ENCODE measurements around the gene SNAPC2. TPM values are rescaled to one million over a fixed set of nuclear protein-coding genes. Genes with fewer than 3 reads are reported as not detected.

Gene SNAPC2
- total RNA-seq, 1 donor from 2014 or later: 15.2 TPM

DNA sequence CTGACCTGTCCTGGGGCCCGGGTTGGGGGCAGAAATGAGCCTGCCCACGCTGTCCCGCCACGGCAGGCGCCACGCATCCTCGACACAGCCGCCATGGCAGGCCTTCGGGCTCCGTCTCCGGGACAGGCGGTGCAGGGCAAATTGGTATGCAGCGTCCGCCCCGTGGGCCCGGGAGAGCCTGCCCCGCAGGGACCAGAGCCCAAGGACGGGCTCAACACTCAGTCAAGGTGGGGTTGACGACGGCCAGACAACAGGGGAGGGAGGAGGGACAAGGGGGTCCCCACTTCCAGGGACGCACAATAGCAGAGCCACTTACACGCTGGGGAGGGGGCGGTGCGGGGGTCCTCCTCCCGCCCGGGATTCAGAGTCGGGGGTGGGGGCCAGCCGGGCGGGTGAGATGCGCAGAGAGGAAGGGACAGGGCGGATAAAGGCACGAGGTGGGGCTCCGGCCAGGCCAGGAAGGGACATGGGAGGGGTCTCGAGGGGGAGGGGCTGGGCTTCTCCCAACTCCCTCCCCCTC, 4.6 kb downstream of the SNAPC2 start:
- no peaks in the 10 kb centered on the region for H3K27me3 ChIP-seq (ENCODE audit: insufficient read depth, low read length)
- H3K4me3 ChIP-seq (ENCODE audit: insufficient read depth, low read depth, low read length): peak overlapping the region; percentile 33
- no peak for DNase-seq (ENCODE audit: low read depth)
- Mint-ChIP-seq H3K4me3 (ENCODE audit: unreplicated experiment) (peak overlapping the region; percentile 66), H3K27me3 (ENCODE audit: low read depth, unreplicated experiment) (no peaks in the 10 kb centered on the region), H3K9me3 (ENCODE audit: unreplicated experiment) (no peaks in the 10 kb centered on the region), H3K27ac (ENCODE audit: unreplicated experiment) (no peak overlapping the region), H3K36me3 (ENCODE audit: low read depth, unreplicated experiment) (peaks cover 7% of the 10 kb centered on the region), H3K4me1 (ENCODE audit: low read depth, unreplicated experiment) (peaks cover 18% of the 10 kb centered on the region)
- H3K4me2 ChIP-seq (ENCODE audit: low read length): peak overlapping the region; percentile 79
- peaks cover 21% of the 10 kb centered on the region for H4K20me1 ChIP-seq (ENCODE audit: insufficient read depth, low read length)
- no peak overlapping the region for H3K9ac ChIP-seq (ENCODE audit: low read length)
- no peak overlapping the region for H2AFZ ChIP-seq (ENCODE audit: low read depth, low read length)
- H3K36me3 ChIP-seq (ENCODE audit: insufficient read depth, low read length): peaks cover 3% of the 10 kb centered on the region
- H3K27ac ChIP-seq (ENCODE audit: low read depth, low read length): no peak overlapping the region
- peaks cover 41% of the 10 kb centered on the region for H3K4me1 ChIP-seq (ENCODE audit: insufficient read depth, low read length)
- no peaks in the 10 kb centered on the region for H3K9me3 ChIP-seq (ENCODE audit: insufficient read depth, low read depth, low read length)
- H3K79me2 ChIP-seq (ENCODE audit: insufficient read depth, low read length): peaks cover 6% of the 10 kb centered on the region
- no peak for FAIRE-seq
- TF ChIP-seq EZH2 (IDR thresholded peaks at IDR 0.05; ENCODE audit: insufficient read depth, low read length): no peak
- TF ChIP-seq, protein P1, sequence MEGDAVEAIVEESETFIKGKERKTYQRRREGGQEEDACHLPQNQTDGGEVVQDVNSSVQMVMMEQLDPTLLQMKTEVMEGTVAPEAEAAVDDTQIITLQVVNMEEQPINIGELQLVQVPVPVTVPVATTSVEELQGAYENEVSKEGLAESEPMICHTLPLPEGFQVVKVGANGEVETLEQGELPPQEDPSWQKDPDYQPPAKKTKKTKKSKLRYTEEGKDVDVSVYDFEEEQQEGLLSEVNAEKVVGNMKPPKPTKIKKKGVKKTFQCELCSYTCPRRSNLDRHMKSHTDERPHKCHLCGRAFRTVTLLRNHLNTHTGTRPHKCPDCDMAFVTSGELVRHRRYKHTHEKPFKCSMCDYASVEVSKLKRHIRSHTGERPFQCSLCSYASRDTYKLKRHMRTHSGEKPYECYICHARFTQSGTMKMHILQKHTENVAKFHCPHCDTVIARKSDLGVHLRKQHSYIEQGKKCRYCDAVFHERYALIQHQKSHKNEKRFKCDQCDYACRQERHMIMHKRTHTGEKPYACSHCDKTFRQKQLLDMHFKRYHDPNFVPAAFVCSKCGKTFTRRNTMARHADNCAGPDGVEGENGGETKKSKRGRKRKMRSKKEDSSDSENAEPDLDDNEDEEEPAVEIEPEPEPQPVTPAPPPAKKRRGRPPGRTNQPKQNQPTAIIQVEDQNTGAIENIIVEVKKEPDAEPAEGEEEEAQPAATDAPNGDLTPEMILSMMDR (IDR thresholded peaks at IDR 0.05; ENCODE audit: insufficient read depth, low read depth, low read length): no peak

DNA sequence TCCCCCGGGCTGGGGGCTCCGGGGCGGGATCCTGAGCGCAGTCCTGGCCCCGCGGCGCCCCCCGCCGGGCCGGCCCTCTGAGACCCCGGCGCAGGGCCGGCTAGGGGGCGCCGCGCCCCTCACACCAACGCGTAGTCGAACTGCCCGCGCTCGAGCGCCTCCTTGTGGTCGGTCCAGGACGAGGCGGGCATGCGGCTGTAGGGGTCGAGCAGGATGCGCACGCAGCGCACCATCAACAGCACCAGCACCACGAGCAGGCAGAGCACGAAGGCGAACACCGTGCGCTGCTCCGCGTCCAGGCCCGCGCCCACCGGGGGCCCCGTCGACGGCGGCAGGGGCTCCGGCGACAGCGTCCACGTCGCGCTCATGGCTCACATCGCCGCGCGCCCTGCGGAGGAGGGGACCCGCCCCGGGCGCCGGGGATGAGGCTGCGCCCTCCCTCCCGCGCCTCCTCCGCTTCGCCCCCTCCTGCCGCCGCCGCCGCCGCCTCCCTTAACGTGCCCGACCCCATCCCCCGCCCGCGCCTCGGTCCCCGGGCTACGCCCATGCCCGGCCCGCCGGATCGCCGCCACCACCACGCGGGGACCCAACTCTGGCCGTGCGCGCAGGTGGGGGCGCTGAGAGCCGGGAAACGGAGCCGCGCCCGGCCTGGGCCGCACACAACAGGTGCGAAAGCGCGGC, 5.2 kb downstream of the SNAPC2 start:
- H3K27ac Mint-ChIP-seq (ENCODE audit: unreplicated experiment): peak overlapping the region; percentile 92
- peak; percentile 16 for DNase-seq (ENCODE audit: low read depth)
- FAIRE-seq: no peak
- Histone ChIP-seq H3K9me3 (ENCODE audit: insufficient read depth, low read depth, low read length) (no peaks in the 10 kb centered on the region), H3K9ac (ENCODE audit: low read length) (no peak overlapping the region), H3K4me3 (ENCODE audit: insufficient read depth, low read depth, low read length) (peak overlapping the region; percentile 33), H3K4me2 (ENCODE audit: low read length) (peak overlapping the region; percentile 79), H2AFZ (ENCODE audit: low read depth, low read length) (no peak overlapping the region), H3K27me3 (ENCODE audit: insufficient read depth, low read length) (no peaks in the 10 kb centered on the region), H3K4me1 (ENCODE audit: insufficient read depth, low read length) (peaks cover 41% of the 10 kb centered on the region), H4K20me1 (ENCODE audit: insufficient read depth, low read length) (peaks cover 23% of the 10 kb centered on the region), H3K79me2 (ENCODE audit: insufficient read depth, low read length) (peaks cover 6% of the 10 kb centered on the region), H3K27ac (ENCODE audit: low read depth, low read length) (no peak overlapping the region), H3K36me3 (ENCODE audit: insufficient read depth, low read length) (peaks cover 3% of the 10 kb centered on the region)
- no peaks in the 10 kb centered on the region for H3K27me3 Mint-ChIP-seq (ENCODE audit: low read depth, unreplicated experiment)
- peak overlapping the region; percentile 86 for H3K4me3 Mint-ChIP-seq (ENCODE audit: unreplicated experiment)
- peaks cover 7% of the 10 kb centered on the region for H3K36me3 Mint-ChIP-seq (ENCODE audit: low read depth, unreplicated experiment)
- H3K9me3 Mint-ChIP-seq (ENCODE audit: unreplicated experiment): no peaks in the 10 kb centered on the region
- TF ChIP-seq, protein P1 (IDR thresholded peaks at IDR 0.05; ENCODE audit: insufficient read depth, low read depth, low read length): peak; percentile 65
- TF ChIP-seq EZH2 (IDR thresholded peaks at IDR 0.05; ENCODE audit: insufficient read depth, low read length): no peak
- H3K4me1 Mint-ChIP-seq (ENCODE audit: low read depth, unreplicated experiment): peaks cover 16% of the 10 kb centered on the region

All from astrocyte (in vitro differentiated cells and primary cell).